Muscle of leg (tissue), 11 donors: ENCODE data around the gene CCZ1B. TPM values are rescaled to one million over a fixed set of nuclear protein-coding genes. Genes with fewer than 3 reads are reported as not detected.
A peak's percentile ranks its signal among the peaks of the same experiment; 100 is the strongest.
"Not testable (repeated sequence)": the region's sequence is repeated elsewhere in the genome, so short reads cannot be mapped to it uniquely, and the experiment has no call there.

Experiments
- DNase-seq: peaks from one replicate; pipeline ENCODE4 v3.0.0; 2013
- H3K27ac ChIP-seq: one replicate; pipeline ENCODE4 v1.5.1; 2013; ENCODE audit warnings: mild to moderate bottlenecking, low read length, control low read depth
- H3K27me3 ChIP-seq: one replicate; pipeline ENCODE4 v1.6.1; 2013; ENCODE audit warnings: low read length; ENCODE audit not compliant: control insufficient read depth, insufficient read depth
- H3K36me3 ChIP-seq: one replicate; pipeline ENCODE4 v1.6.1; 2013; ENCODE audit warnings: low read length; ENCODE audit not compliant: control insufficient read depth, insufficient read depth
- H3K4me1 ChIP-seq: one replicate; pipeline ENCODE4 v1.6.1; 2013; ENCODE audit warnings: low read length; ENCODE audit not compliant: control insufficient read depth, insufficient read depth
- H3K4me3 ChIP-seq: one replicate; pipeline ENCODE4 v1.5.1; 2013; ENCODE audit warnings: low read length, control low read depth
- H3K9me3 ChIP-seq: replicated peaks from 2 replicates; pipeline ENCODE4 v1.6.1; 2013; ENCODE audit warnings: low read depth, low read length; ENCODE audit not compliant: control insufficient read depth
- WGBS: methylation state at CpG from one replicate; pipeline ENCODE4 v1.1.5; 2013; ENCODE audit warnings: missing lambda C conversion rate; ENCODE audit not compliant: insufficient coverage; 5-methylcytosine and 5-hydroxymethylcytosine counted together
- polyA plus RNA-seq, 8 donors: library from polyadenylated mRNA; unstranded; fragments of 120-200 nt; gene quantifications; one replicate each; pipeline versions ENCODE4 v1.2.1 to v1.2.3, GENCODE V29; 2013; ENCODE audit warnings: inconsistent platforms in 1 of 8, low replicate concordance in 1 of 8; ENCODE audit not compliant: insufficient read length in 8 of 8, insufficient read depth in 1 of 8
- total RNA-seq: library from RNA; stranded (reverse); fragments of 120-200 nt; gene quantifications from one replicate; pipeline ENCODE4 v1.2.4, GENCODE V29; 2013

CCZ1B gene
- total and polyA plus RNA-seq, 9 donors: 28.4 to 83.2 (median 42.1) TPM

- not testable (repeated sequence) for H3K27ac ChIP-seq, H3K4me1 ChIP-seq, H3K4me3 ChIP-seq, DNase-seq, H3K9me3 ChIP-seq, H3K36me3 ChIP-seq, H3K27me3 ChIP-seq
- WGBS: no CpG with 5 or more reads among the region's 6 CpGs
Observed at GRCh38 chr7:6807959-6808358, 18.1 kb downstream of the CCZ1B start.

- not testable (repeated sequence) for H3K4me3 ChIP-seq, DNase-seq, H3K27me3 ChIP-seq, H3K36me3 ChIP-seq, H3K9me3 ChIP-seq, H3K4me1 ChIP-seq, H3K27ac ChIP-seq
- no CpG with 5 or more reads among the region's 4 CpGs for WGBS
Observed at GRCh38 chr7:6807393-6807918, 18.6 kb downstream of the CCZ1B start.

GRCh38 chr7:6800331-6800730 lies 25.7 kb downstream of the CCZ1B start:
- H3K9me3 ChIP-seq, H3K27ac ChIP-seq, H3K4me1 ChIP-seq, H3K4me3 ChIP-seq, H3K36me3 ChIP-seq, DNase-seq, H3K27me3 ChIP-seq: not testable (repeated sequence)
- WGBS: no CpG with 5 or more reads among the region's 2 CpGs

- H3K9me3 ChIP-seq, DNase-seq, H3K27ac ChIP-seq, H3K27me3 ChIP-seq, H3K4me1 ChIP-seq, H3K36me3 ChIP-seq, H3K4me3 ChIP-seq: not testable (repeated sequence)
- WGBS: no CpG with 5 or more reads among the region's 12 CpGs
Observed at GRCh38 chr7:6799887-6800286, 26.2 kb downstream of the CCZ1B start.

GRCh38 chr7:6798047-6798446 lies 28.0 kb downstream of the CCZ1B start:
- no CpG with 5 or more reads among the region's 8 CpGs for WGBS
- not testable (repeated sequence) for DNase-seq, H3K27ac ChIP-seq

GRCh38 chr7:6797218-6797617 lies 28.9 kb downstream of the CCZ1B start:
- not testable (repeated sequence) for H3K36me3 ChIP-seq, H3K4me3 ChIP-seq, H3K27me3 ChIP-seq, H3K9me3 ChIP-seq, H3K27ac ChIP-seq, DNase-seq, H3K4me1 ChIP-seq
- 100% methylated on average over 1 of the region's 5 CpGs for WGBS

More at GRCh38 chr7:6798047-6798446, 28.0 kb downstream of the CCZ1B start:
- H3K27me3 ChIP-seq, H3K36me3 ChIP-seq, H3K9me3 ChIP-seq, H3K4me1 ChIP-seq, H3K4me3 ChIP-seq: not testable (repeated sequence)

- not testable (repeated sequence) for H3K27ac ChIP-seq, DNase-seq, H3K27me3 ChIP-seq, H3K4me1 ChIP-seq, H3K9me3 ChIP-seq, H3K4me3 ChIP-seq, H3K36me3 ChIP-seq
- WGBS: no CpG with 5 or more reads among the region's 11 CpGs
Observed at GRCh38 chr7:6794276-6794675, 31.8 kb downstream of the CCZ1B start.

- peak; percentile 36 for DNase-seq
- H3K9me3 ChIP-seq, H3K4me3 ChIP-seq, H3K4me1 ChIP-seq, H3K36me3 ChIP-seq, H3K27me3 ChIP-seq, H3K27ac ChIP-seq: not testable (repeated sequence)
- whole genome bisulfite sequencing: no CpG with 5 or more reads among the region's 15 CpGs
Observed at GRCh38 chr7:6792113-6792872, 33.8 kb downstream of the CCZ1B start.

- H3K27me3 ChIP-seq, H3K4me1 ChIP-seq, H3K9me3 ChIP-seq, H3K36me3 ChIP-seq, DNase-seq, H3K27ac ChIP-seq, H3K4me3 ChIP-seq: not testable (repeated sequence)
- WGBS: no CpG with 5 or more reads among the region's 13 CpGs
Observed at GRCh38 chr7:6789353-6789752, 36.7 kb downstream of the CCZ1B start.

GRCh38 chr7:6781581-6781980 lies 44.5 kb downstream of the CCZ1B start:
- H3K36me3 ChIP-seq, H3K4me1 ChIP-seq, H3K27me3 ChIP-seq, DNase-seq, H3K4me3 ChIP-seq, H3K9me3 ChIP-seq, H3K27ac ChIP-seq: not testable (repeated sequence)
- WGBS: no CpG with 5 or more reads among the region's 6 CpGs

- no CpG with 5 or more reads among the region's 12 CpGs for WGBS
Observed at GRCh38 chr7:6761186-6761585, 64.9 kb downstream of the CCZ1B start.

More at GRCh38 chr7:6761186-6761585, 64.9 kb downstream of the CCZ1B start:
- H3K27me3 ChIP-seq, H3K4me3 ChIP-seq, H3K36me3 ChIP-seq, H3K4me1 ChIP-seq, H3K27ac ChIP-seq, H3K9me3 ChIP-seq, DNase-seq: not testable (repeated sequence)
